NCI-H526 (cell line): ENCODE data around the gene PRCD.
"Not testable (repeated sequence)": the region's sequence is repeated elsewhere in the genome, so short reads cannot be mapped to it uniquely, and the experiment has no call there.

Source experiments
- DNase-seq, 2 experiments: peaks; one replicate each; lab custom pipeline; 2025; lab: John Stamatoyannopoulos, UW

PRCD gene

GRCh38 chr17:76556765-76557367 is 17.0 kb downstream of the PRCD start:
- peak in 1 of 2 experiments; percentile 57 for DNase-seq

GRCh38 chr17:76557368-76558197 is 17.7 kb downstream of the PRCD start:
- DNase-seq: peak; percentile 94 to 98

- peak; percentile 51 to 61 for DNase-seq
These were observed 18.6 kb downstream of the PRCD start for GRCh38 chr17:76558198-76559095.

GRCh38 chr17:76559460-76559859 is 19.6 kb downstream of the PRCD start:
- DNase-seq: not testable (repeated sequence)

- no peak for DNase-seq
These were observed 20.4 kb downstream of the PRCD start for GRCh38 chr17:76560036-76560876.

- DNase-seq: no peak
These were observed 21.0 kb downstream of the PRCD start for GRCh38 chr17:76560877-76561221.

GRCh38 chr17:76561332-76561731 is 21.5 kb downstream of the PRCD start:
- no peak for DNase-seq

GRCh38 chr17:76561799-76562268 is 22.0 kb downstream of the PRCD start:
- no peak for DNase-seq

GRCh38 chr17:76562734-76563148 is 22.9 kb downstream of the PRCD start:
- no peak for DNase-seq

GRCh38 chr17:76563359-76563758 is 23.5 kb downstream of the PRCD start:
- not testable (repeated sequence) for DNase-seq

- DNase-seq: not testable (repeated sequence)
These were observed 25.3 kb downstream of the PRCD start for GRCh38 chr17:76564991-76565727.

- DNase-seq: no peak
These were observed 26.1 kb downstream of the PRCD start for GRCh38 chr17:76565728-76566612.

GRCh38 chr17:76566613-76566943 is 26.7 kb downstream of the PRCD start:
- no peak for DNase-seq

GRCh38 chr17:76566988-76567431 is 27.2 kb downstream of the PRCD start:
- no peak for DNase-seq

- DNase-seq: no peak
These were observed 28.0 kb downstream of the PRCD start for GRCh38 chr17:76567634-76568432.

GRCh38 chr17:76568811-76569221 is 29.0 kb downstream of the PRCD start:
- DNase-seq: no peak

GRCh38 chr17:76569607-76570279 is 29.9 kb downstream of the PRCD start:
- no peak for DNase-seq

GRCh38 chr17:76570457-76570856 is 30.6 kb downstream of the PRCD start:
- DNase-seq: no peak
